GM12878 (cell line): ENCODE results near the gene EBF3. TPM values are rescaled to one million over a fixed set of nuclear protein-coding genes. Genes with fewer than 3 reads are reported as not detected.

ENCODE experiments used
- ATAC-seq: fragments of 200-7000 bp; cut with Tn5 transposase; 3 replicates; pipeline ENCODE4 v1.9.1; 2020; ENCODE audit warnings: mild to moderate bottlenecking, moderate library complexity
- BruUV-seq: library from RNA; stranded (reverse); fragments of 400-500 nt; replicated peaks from 2 replicates; lab custom pipeline; 2021; lab: Mats Ljungman, UMichigan
- CTCF ChIA-PET: fragments of 300-600 bp; sonication (Branson Sonifier 250); formaldehyde crosslinking; extraction: SDS; loops from one replicate; lab custom pipeline; 2021; ENCODE audit warnings: inconsistent platforms; lab: Yijun Ruan, JAX
- POLR2A ChIA-PET: fragments of 350-600 bp; formaldehyde crosslinking; extraction: SDS; loops from one replicate; lab custom pipeline; 2021; ENCODE audit warnings: inconsistent platforms; lab: Charles Lee
- RAD21 ChIA-PET: fragments of 300-600 bp; sonication (Branson Sonifier 250); formaldehyde crosslinking; loops from one replicate; lab custom pipeline; 2023; ENCODE audit warnings: antibody characterized with exemption; ENCODE audit not compliant: unreplicated experiment; lab: Charles Lee
- SMC1A ChIA-PET: fragments of 300-600 bp; sonication (Branson Sonifier 250); formaldehyde crosslinking; loops from one replicate; lab custom pipeline; 2023; ENCODE audit not compliant: unreplicated experiment, uncharacterized antibody; lab: Charles Lee
- DNase-seq: peaks from one replicate; pipeline ENCODE4 v3.0.0-alpha.2; 2011; ENCODE audit warnings: low read depth, low spot score
- FAIRE-seq: peaks from 3 replicates; lab custom pipeline; 2011; peaks lifted over from hg19 to GRCh38; lab: Jason Lieb, UNC
- H2AFZ ChIP-seq: 2 replicates; pipeline ENCODE4 v1.6.0; 2011; ENCODE audit warnings: low read depth, low read length, control low read depth; ENCODE audit not compliant: control insufficient read depth
- H3K27ac ChIP-seq: 2 replicates; pipeline ENCODE4 v1.5.1; 2011; ENCODE audit warnings: control low read depth; ENCODE audit not compliant: control insufficient read depth, insufficient read depth
- H3K27me3 ChIP-seq, 2 experiments: replicated peaks in 1 of 2; 2 replicates each; pipeline versions ENCODE4 v1.6.0 to v1.6.1; 2011; ENCODE audit warnings: low read length in 1 of 2; ENCODE audit not compliant: control insufficient read depth in 2 of 2, insufficient read depth in 2 of 2
- H3K36me3 ChIP-seq, 2 experiments: 2 replicates each; pipeline ENCODE4 v1.5.1; 2011; ENCODE audit warnings: low read length in 1 of 2; ENCODE audit not compliant: control insufficient read depth in 2 of 2, insufficient read depth in 2 of 2
- H3K4me1 ChIP-seq: 2 replicates; pipeline ENCODE4 v1.6.1; 2011; ENCODE audit warnings: mild to moderate bottlenecking, low read length, moderate library complexity, mixed read lengths; ENCODE audit not compliant: control insufficient read depth, insufficient read depth
- H3K4me2 ChIP-seq: 2 replicates; pipeline ENCODE4 v1.6.0; 2011; ENCODE audit warnings: control low read depth; ENCODE audit not compliant: control insufficient read depth, insufficient read depth
- H3K4me3 ChIP-seq: fragments of 200-600 bp; sonication (generic); 2 replicates; pipeline ENCODE4 v1.5.1; 2016
- H3K79me2 ChIP-seq: 2 replicates; pipeline ENCODE4 v1.6.0; 2011; ENCODE audit warnings: low read length; ENCODE audit not compliant: control insufficient read depth, insufficient read depth
- H3K9ac ChIP-seq: 2 replicates; pipeline ENCODE4 v1.8.0; 2011; ENCODE audit warnings: low read length, control low read depth, mixed read lengths; ENCODE audit not compliant: control insufficient read depth, insufficient read depth
- H3K9me3 ChIP-seq: replicated peaks from 3 replicates; pipeline ENCODE4 v1.5.1; 2011; ENCODE audit warnings: mild to moderate bottlenecking, low read length; ENCODE audit not compliant: control insufficient read depth, insufficient read depth
- H4K20me1 ChIP-seq: 2 replicates; pipeline ENCODE4 v1.6.0; 2011; ENCODE audit not compliant: control insufficient read depth, insufficient read depth
- FOXM1 ChIP-seq: IDR thresholded peaks from 2 replicates; pipeline ENCODE4 v1.6.1; 2012; ENCODE audit warnings: low read depth, mild to moderate bottlenecking, inconsistent platforms, low read length, moderate library complexity
- RFX5 ChIP-seq: IDR thresholded peaks from 2 replicates; pipeline ENCODE4 v1.6.1; 2011; ENCODE audit warnings: low read depth, low read length, improper control_type of control experiment
- RUNX3 ChIP-seq: IDR thresholded peaks from 2 replicates; pipeline ENCODE4 v1.6.1; 2012; ENCODE audit warnings: low read length, inconsistent platforms
- SIN3A ChIP-seq: IDR thresholded peaks from 2 replicates; pipeline ENCODE4 v1.6.1; 2012; ENCODE audit warnings: low read depth, low read length, improper control_type of control experiment
- SIX5 ChIP-seq: IDR thresholded peaks from 2 replicates; pipeline ENCODE4 v1.6.1; 2011; ENCODE audit warnings: mild to moderate bottlenecking, low read depth, low read length, moderate library complexity; ENCODE audit not compliant: severe bottlenecking
- SREBF1 ChIP-seq: IDR thresholded peaks from 2 replicates; pipeline ENCODE4 v1.6.1; 2012; ENCODE audit warnings: mild to moderate bottlenecking, low read length
- WGBS: methylation state at CpG from one replicate; pipeline ENCODE4 v1.1.6; 2016; ENCODE audit warnings: low lambda C conversion rate; ENCODE audit not compliant: insufficient replicate concordance, insufficient coverage; ENCODE audit errors: missing lambda C conversion rate; 5-methylcytosine and 5-hydroxymethylcytosine counted together
- in situ Hi-C: fragments of 300-500 bp; cut with MboI; formaldehyde crosslinking; loops from 9 replicates; pipeline ENCODE4 v1.14.3; 2018; ENCODE audit warnings: mixed read lengths
- intact Hi-C: fragments of 100-400 bp; cut with micrococcal nuclease; formaldehyde crosslinking; loops from one replicate; pipeline ENCODE4 v1.14.2; 2022; ENCODE audit not compliant: unreplicated experiment
- polyA plus RNA-seq, 11 experiments: library from polyadenylated mRNA; depleted of rRNA in 4 of 11; unstranded in 6 of 11; stranded (reverse) in 5 of 11; fragments of >200 nt; fragmentation: Nextera tagmentation in 4 of 11; fragmentation: Illumina TruSeq in 1 of 11; extraction: Ambion mirVana in 4 of 11; extraction: Trizol in 1 of 11; gene quantifications; 1 replicate in 1 of 11; 2 replicates in 10 of 11; pipeline versions ENCODE4 v1.2.1 to v1.2.3, GENCODE V29; 2011 to 2016; ENCODE audit warnings: inconsistent platforms in 2 of 11, missing spikeins in 2 of 11, low read depth in 1 of 11
- total RNA-seq, 4 experiments: library from RNA; depleted of rRNA in 3 of 4; stranded (reverse); fragments of >200 nt in 3 of 4; fragmentation: Illumina TruSeq in 1 of 4; extraction: Trizol in 1 of 4; gene quantifications; 2 replicates each; pipeline versions ENCODE4 v1.2.1 to v1.2.3, GENCODE V29; 2013 to 2021
- TF ChIP-seq, protein P1 (sequence below): fragments of 450-650 bp; IDR thresholded peaks from 2 replicates; pipeline ENCODE4 v1.6.1; 2017; ENCODE audit warnings: mild to moderate bottlenecking, low read depth, inconsistent platforms; ENCODE audit not compliant: poor library complexity, severe bottlenecking
- TF ChIP-seq, protein P2 (sequence below): IDR thresholded peaks from 2 replicates; pipeline ENCODE4 v1.6.1; 2012; ENCODE audit warnings: improper control_type of control experiment, low read depth, low read length; ENCODE audit not compliant: insufficient replicate concordance
- TF ChIP-seq, protein P3 (sequence below): fragments of 450-650 bp; IDR thresholded peaks from 2 replicates; pipeline ENCODE4 v1.6.1; 2017; ENCODE audit warnings: low read depth, mild to moderate bottlenecking, moderate library complexity
- TF ChIP-seq, protein P4 (sequence below): fragments of 450-650 bp; IDR thresholded peaks from 2 replicates; pipeline ENCODE4 v1.6.1; 2016; ENCODE audit warnings: mild to moderate bottlenecking
- TF ChIP-seq, protein P5 (sequence below): IDR thresholded peaks from 2 replicates; pipeline ENCODE4 v1.6.1; 2012; ENCODE audit warnings: low read depth, low read length, improper control_type of control experiment

EBF3 gene
- total and polyA plus RNA-seq, 10 of the 15 experiments (the other 5 are each of a cell fraction or from before 2014, with no cell fraction given) = not detected

DNA sequence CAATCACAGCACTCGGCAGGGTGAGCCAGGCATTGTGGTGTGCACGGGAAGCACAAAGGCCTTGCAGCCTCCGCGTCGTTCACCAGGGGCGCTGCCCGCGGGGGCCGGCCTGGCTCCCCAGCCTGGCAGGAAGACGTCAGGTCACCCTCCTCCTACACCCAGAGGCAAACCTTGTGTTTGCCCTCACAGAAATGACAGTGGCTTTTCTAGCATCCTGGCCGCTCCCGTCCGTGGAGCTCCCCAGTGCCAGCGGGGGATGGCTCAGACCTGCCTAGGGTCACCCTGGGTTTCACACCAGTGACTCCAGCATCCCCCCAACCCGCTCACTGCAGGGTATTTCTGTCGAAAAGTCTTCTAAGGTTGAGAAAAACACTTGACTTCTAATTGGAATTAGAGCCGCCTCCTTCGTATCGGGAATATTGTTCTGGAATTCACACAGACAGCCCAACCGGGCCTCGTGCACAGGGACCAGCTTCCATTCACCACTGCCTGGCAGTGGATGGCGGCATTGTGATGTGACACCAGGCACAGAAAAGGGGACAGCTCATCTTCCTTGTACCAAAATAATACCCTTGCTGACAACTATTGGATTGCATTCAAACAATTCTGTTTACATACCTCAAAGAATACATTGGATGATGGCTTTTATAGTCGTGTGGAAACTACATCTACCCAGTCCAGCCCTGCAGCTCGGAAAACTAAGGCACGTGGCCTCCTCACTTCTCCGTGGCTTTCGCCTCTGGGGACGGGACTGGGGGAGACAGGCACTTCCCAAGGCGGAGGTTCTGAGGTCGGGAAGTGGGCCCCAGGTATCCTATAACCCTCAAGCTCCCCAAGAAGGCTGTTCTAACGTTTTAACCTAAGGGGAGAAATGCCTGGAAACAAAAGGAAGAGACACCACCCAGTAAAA is 109.0 kb downstream of the EBF3 start:
- intact Hi-C loops = no loop called here
- no TSS peak for BruUV-seq
- FAIRE-seq = no peak
- no peak for TF ChIP-seq SIX5
- TF ChIP-seq, protein P1, sequence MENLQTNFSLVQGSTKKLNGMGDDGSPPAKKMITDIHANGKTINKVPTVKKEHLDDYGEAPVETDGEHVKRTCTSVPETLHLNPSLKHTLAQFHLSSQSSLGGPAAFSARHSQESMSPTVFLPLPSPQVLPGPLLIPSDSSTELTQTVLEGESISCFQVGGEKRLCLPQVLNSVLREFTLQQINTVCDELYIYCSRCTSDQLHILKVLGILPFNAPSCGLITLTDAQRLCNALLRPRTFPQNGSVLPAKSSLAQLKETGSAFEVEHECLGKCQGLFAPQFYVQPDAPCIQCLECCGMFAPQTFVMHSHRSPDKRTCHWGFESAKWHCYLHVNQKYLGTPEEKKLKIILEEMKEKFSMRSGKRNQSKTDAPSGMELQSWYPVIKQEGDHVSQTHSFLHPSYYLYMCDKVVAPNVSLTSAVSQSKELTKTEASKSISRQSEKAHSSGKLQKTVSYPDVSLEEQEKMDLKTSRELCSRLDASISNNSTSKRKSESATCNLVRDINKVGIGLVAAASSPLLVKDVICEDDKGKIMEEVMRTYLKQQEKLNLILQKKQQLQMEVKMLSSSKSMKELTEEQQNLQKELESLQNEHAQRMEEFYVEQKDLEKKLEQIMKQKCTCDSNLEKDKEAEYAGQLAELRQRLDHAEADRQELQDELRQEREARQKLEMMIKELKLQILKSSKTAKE = no peak
- no peak for TF ChIP-seq SIN3A
- TF ChIP-seq, protein P2, sequence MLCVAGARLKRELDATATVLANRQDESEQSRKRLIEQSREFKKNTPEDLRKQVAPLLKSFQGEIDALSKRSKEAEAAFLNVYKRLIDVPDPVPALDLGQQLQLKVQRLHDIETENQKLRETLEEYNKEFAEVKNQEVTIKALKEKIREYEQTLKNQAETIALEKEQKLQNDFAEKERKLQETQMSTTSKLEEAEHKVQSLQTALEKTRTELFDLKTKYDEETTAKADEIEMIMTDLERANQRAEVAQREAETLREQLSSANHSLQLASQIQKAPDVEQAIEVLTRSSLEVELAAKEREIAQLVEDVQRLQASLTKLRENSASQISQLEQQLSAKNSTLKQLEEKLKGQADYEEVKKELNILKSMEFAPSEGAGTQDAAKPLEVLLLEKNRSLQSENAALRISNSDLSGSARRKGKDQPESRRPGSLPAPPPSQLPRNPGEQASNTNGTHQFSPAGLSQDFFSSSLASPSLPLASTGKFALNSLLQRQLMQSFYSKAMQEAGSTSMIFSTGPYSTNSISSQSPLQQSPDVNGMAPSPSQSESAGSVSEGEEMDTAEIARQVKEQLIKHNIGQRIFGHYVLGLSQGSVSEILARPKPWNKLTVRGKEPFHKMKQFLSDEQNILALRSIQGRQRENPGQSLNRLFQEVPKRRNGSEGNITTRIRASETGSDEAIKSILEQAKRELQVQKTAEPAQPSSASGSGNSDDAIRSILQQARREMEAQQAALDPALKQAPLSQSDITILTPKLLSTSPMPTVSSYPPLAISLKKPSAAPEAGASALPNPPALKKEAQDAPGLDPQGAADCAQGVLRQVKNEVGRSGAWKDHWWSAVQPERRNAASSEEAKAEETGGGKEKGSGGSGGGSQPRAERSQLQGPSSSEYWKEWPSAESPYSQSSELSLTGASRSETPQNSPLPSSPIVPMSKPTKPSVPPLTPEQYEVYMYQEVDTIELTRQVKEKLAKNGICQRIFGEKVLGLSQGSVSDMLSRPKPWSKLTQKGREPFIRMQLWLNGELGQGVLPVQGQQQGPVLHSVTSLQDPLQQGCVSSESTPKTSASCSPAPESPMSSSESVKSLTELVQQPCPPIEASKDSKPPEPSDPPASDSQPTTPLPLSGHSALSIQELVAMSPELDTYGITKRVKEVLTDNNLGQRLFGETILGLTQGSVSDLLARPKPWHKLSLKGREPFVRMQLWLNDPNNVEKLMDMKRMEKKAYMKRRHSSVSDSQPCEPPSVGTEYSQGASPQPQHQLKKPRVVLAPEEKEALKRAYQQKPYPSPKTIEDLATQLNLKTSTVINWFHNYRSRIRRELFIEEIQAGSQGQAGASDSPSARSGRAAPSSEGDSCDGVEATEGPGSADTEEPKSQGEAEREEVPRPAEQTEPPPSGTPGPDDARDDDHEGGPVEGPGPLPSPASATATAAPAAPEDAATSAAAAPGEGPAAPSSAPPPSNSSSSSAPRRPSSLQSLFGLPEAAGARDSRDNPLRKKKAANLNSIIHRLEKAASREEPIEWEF = no peak
- no peak for TF ChIP-seq RFX5
- no peak for TF ChIP-seq RUNX3
- TF ChIP-seq, protein P3, sequence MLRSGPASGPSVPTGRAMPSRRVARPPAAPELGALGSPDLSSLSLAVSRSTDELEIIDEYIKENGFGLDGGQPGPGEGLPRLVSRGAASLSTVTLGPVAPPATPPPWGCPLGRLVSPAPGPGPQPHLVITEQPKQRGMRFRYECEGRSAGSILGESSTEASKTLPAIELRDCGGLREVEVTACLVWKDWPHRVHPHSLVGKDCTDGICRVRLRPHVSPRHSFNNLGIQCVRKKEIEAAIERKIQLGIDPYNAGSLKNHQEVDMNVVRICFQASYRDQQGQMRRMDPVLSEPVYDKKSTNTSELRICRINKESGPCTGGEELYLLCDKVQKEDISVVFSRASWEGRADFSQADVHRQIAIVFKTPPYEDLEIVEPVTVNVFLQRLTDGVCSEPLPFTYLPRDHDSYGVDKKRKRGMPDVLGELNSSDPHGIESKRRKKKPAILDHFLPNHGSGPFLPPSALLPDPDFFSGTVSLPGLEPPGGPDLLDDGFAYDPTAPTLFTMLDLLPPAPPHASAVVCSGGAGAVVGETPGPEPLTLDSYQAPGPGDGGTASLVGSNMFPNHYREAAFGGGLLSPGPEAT = no peak
- TF ChIP-seq, protein P4, sequence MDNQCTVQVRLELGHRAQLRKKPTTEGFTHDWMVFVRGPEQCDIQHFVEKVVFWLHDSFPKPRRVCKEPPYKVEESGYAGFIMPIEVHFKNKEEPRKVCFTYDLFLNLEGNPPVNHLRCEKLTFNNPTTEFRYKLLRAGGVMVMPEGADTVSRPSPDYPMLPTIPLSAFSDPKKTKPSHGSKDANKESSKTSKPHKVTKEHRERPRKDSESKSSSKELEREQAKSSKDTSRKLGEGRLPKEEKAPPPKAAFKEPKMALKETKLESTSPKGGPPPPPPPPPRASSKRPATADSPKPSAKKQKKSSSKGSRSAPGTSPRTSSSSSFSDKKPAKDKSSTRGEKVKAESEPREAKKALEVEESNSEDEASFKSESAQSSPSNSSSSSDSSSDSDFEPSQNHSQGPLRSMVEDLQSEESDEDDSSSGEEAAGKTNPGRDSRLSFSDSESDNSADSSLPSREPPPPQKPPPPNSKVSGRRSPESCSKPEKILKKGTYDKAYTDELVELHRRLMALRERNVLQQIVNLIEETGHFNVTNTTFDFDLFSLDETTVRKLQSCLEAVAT = no peak
- TF ChIP-seq, protein P5, sequence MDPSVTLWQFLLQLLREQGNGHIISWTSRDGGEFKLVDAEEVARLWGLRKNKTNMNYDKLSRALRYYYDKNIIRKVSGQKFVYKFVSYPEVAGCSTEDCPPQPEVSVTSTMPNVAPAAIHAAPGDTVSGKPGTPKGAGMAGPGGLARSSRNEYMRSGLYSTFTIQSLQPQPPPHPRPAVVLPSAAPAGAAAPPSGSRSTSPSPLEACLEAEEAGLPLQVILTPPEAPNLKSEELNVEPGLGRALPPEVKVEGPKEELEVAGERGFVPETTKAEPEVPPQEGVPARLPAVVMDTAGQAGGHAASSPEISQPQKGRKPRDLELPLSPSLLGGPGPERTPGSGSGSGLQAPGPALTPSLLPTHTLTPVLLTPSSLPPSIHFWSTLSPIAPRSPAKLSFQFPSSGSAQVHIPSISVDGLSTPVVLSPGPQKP = no peak
- TF ChIP-seq SREBF1 = no peak
- TF ChIP-seq FOXM1 = no peak

More for the DNA sequence above, 109.0 kb downstream of the EBF3 start:
- no peaks in the 10 kb centered on the region for H3K9me3 ChIP-seq
- DNase-seq = no peak
- CTCF ChIA-PET = no interaction called here
- 47% methylated on average over 31 of the region's 31 CpGs for WGBS
- H4K20me1 ChIP-seq = no peaks in the 10 kb centered on the region
- H2AFZ ChIP-seq = no peak overlapping the region
- RAD21 ChIA-PET = no interaction called here
- no peaks in the 10 kb centered on the region for H3K27me3 ChIP-seq
- POLR2A ChIA-PET = no interaction called here
- in situ Hi-C loops = no loop called here
- H3K4me2 ChIP-seq = no peak overlapping the region
- H3K9ac ChIP-seq = no peak overlapping the region
- ATAC-seq = no peak
- no peaks in the 10 kb centered on the region for H3K36me3 ChIP-seq
- H3K4me3 ChIP-seq = no peak overlapping the region
- SMC1A ChIA-PET = no interaction called here
- no peak overlapping the region for H3K27ac ChIP-seq
- H3K4me1 ChIP-seq = no peaks in the 10 kb centered on the region
- H3K79me2 ChIP-seq = no peaks in the 10 kb centered on the region
